DND-41 (cell line): ENCODE results near the gene DNAH2.

ENCODE experiments used
- CTCF ChIP-seq: IDR thresholded peaks from 2 replicates; pipeline ENCODE4 v1.5.1; 2012; ENCODE audit warnings: borderline replicate concordance, low read length, moderate library complexity, mild to moderate bottlenecking; ENCODE audit not compliant: poor library complexity, severe bottlenecking; ENCODE audit errors: extremely low read depth
- EZH2 ChIP-seq: IDR thresholded peaks from 3 replicates; pipeline ENCODE4 v1.6.1; 2012; ENCODE audit warnings: borderline replicate concordance, low read depth, mild to moderate bottlenecking, moderate library complexity, low read length, inconsistent platforms; ENCODE audit not compliant: severe bottlenecking

GRCh38 chr17:7763919-7764318, 46.4 kb downstream of the DNAH2 start:
- no peak for TF ChIP-seq CTCF
- no peak for TF ChIP-seq EZH2
